ENCODE measurements around the gene HS2ST1.
"Not testable (repeated sequence)": the region's sequence is repeated elsewhere in the genome, so short reads cannot be mapped to it uniquely, and the experiment has no call there.

The HS2ST1 gene

DNA sequence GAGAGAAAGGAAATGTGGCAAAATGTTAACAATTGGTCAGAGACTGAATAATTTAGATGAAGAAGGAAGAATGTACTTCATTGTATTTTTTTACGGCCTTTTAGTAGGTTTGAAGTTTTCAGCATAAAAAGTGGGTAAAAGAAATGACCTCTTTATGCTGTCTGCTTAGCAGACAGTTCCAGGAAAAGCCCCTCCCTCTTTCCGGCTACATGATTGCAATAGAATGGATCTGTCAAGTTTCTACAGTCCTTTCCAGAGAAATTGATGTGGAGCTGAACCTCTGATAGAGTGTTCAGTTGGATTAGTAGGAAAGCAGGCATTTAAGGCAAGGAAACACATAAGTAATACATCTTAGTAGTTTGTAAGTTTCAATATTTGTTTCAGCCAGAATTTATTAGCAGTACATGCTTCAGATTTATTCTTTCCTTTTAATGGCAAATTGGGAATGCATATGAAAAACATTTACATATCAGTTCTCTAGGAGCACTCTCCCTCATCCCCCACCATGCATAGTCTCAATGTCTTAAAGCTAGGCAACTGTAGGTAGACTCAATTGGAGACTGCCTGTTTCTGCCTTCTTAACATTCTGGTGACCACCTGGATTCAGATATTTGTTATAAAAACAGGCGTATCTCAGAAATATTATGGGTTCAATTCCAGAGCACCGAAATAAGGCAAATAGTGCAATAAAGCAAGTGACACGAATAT, 36.4 kb downstream of the HS2ST1 start:
- Histone ChIP-seq H3K4me3 (ENCODE audit: low read length) (no peak overlapping the region), H3K9ac (ENCODE audit: low read depth, low read length) (no peak overlapping the region), H3K36me3 (ENCODE audit: insufficient read depth, low read length) (no peaks in the 10 kb centered on the region), H3K27ac (ENCODE audit: low read depth, low read length) (no peak overlapping the region), H3K4me1 (ENCODE audit: insufficient read depth, low read length) (peaks cover 11% of the 10 kb centered on the region), H3K9me3 (ENCODE audit: insufficient read depth, low read depth, low read length) (no peaks in the 10 kb centered on the region), H3K27me3 (ENCODE audit: insufficient read depth, low read length) (no peaks in the 10 kb centered on the region)
- WGBS, result 91% methylated on average over 5 of the region's 5 CpGs

DNA sequence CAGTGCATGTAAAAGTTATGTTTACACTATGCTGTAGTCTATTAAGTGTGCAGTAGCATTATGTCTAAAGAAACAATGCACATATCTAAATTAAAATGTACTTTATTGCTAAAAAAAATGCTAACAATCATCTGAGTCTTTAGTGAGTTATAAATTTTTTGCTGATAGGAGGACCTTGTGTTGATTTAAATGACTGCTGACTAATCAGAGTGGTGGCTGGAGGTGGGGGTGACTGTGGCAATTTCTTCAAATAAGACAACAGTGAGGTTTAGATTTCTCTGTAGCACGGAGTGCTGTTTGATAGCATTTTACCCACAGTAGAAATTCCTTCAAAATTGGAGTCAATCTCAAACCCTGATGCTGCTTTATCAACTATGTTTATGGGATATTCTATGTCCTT, 37.0 kb downstream of the HS2ST1 start:
- no peaks in the 10 kb centered on the region for H3K36me3 ChIP-seq (ENCODE audit: insufficient read depth, low read length)
- no peaks in the 10 kb centered on the region for H3K9me3 ChIP-seq (ENCODE audit: insufficient read depth, low read depth, low read length)
- 100% methylated on average over 1 of the region's 1 CpG for WGBS
- H3K27me3 ChIP-seq (ENCODE audit: insufficient read depth, low read length), result no peaks in the 10 kb centered on the region
- H3K4me1 ChIP-seq (ENCODE audit: insufficient read depth, low read length), result peaks cover 11% of the 10 kb centered on the region
- H3K27ac ChIP-seq (ENCODE audit: low read depth, low read length), result no peak overlapping the region
- H3K4me3 ChIP-seq (ENCODE audit: low read length), result no peak overlapping the region
- no peak overlapping the region for H3K9ac ChIP-seq (ENCODE audit: low read depth, low read length)

DNA sequence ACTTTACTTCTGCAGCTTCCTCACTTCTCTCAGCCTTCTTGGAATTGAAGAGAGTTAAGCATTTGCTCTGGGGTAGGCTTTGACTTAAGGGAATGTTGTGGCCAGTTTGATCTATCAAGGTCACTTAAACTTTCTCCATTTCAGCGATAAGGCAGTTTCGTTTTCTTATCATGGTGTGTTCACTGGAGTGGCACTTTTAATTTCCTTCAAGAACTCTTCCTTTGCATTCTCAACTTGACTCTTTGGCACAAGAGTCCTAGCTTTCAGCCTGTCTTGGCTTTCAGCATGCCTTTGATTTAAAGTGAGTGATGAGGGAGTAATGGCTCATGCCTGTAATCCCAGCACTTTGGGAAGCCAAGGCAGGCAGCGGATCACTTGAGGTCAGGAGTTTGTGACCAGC, 38.7 kb downstream of the HS2ST1 start:
- no peak overlapping the region for H3K4me3 ChIP-seq (ENCODE audit: low read length)
- H3K9me3 ChIP-seq (ENCODE audit: insufficient read depth, low read depth, low read length), result no peaks in the 10 kb centered on the region
- 97% methylated on average over 3 of the region's 3 CpGs for WGBS
- peaks cover 11% of the 10 kb centered on the region for H3K4me1 ChIP-seq (ENCODE audit: insufficient read depth, low read length)
- no peak overlapping the region for H3K27ac ChIP-seq (ENCODE audit: low read depth, low read length)
- no peaks in the 10 kb centered on the region for H3K36me3 ChIP-seq (ENCODE audit: insufficient read depth, low read length)
- no peaks in the 10 kb centered on the region for H3K27me3 ChIP-seq (ENCODE audit: insufficient read depth, low read length)
- H3K9ac ChIP-seq (ENCODE audit: low read depth, low read length), result no peak overlapping the region

DNA sequence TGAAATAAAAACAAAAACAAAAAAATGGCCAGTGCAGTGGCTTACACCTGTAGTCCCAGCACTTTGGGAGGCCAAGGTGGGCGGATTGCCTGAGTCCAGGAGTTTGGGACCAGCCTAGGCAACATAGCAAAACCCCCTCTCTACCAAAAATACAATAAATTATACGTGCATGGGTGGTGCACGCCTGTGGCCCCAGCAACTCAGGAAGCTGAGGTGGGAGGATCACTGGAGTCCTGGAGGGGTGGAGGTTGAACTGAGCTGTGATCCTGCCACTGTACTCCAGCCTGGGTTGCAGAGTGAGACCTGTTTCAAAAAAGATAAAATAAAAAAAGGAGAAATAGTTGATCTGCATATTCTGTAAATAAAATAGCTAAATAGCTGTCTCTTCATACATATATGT, 41.2 kb downstream of the HS2ST1 start:
- Histone ChIP-seq H3K4me3 (ENCODE audit: low read length) (no peak overlapping the region), H3K9me3 (ENCODE audit: insufficient read depth, low read depth, low read length) (no peaks in the 10 kb centered on the region), H3K27me3 (ENCODE audit: insufficient read depth, low read length) (no peaks in the 10 kb centered on the region), H3K9ac (ENCODE audit: low read depth, low read length) (no peak overlapping the region), H3K36me3 (ENCODE audit: insufficient read depth, low read length) (peaks cover 4% of the 10 kb centered on the region; the same call in 1 of the 2 replicates), H3K4me1 (ENCODE audit: insufficient read depth, low read length) (peaks cover 8% of the 10 kb centered on the region), H3K27ac (ENCODE audit: low read depth, low read length) (no peak overlapping the region)
- WGBS, result 94% methylated on average over 3 of the region's 3 CpGs

DNA sequence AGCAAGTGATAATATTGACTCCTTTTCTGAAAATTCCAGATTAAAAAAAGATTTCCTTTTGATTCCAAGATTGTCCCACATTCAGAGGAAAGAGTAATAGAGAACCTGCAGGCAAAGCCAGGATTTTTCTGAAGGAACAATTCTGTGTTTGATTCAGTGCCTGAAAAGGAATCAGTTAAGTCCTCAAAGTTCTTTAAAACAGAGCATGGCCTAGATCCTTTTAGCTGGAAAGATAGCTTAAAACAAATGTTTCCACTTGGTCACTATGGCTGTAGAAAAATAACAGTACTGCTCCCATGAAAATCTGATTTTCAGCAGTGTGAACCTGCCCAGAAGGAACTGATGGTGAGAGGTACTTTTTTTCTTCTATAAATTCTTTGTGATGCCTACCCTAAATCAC, 41.8 kb downstream of the HS2ST1 start:
- no peak overlapping the region for H3K9ac ChIP-seq (ENCODE audit: low read depth, low read length)
- no peaks in the 10 kb centered on the region for H3K9me3 ChIP-seq (ENCODE audit: insufficient read depth, low read depth, low read length)
- no peaks in the 10 kb centered on the region for H3K27me3 ChIP-seq (ENCODE audit: insufficient read depth, low read length)
- H3K36me3 ChIP-seq (ENCODE audit: insufficient read depth, low read length), result peaks cover 4% of the 10 kb centered on the region; the same call in 1 of the 2 replicates
- H3K27ac ChIP-seq (ENCODE audit: low read depth, low read length), result no peak overlapping the region
- peaks cover 3% of the 10 kb centered on the region for H3K4me1 ChIP-seq (ENCODE audit: insufficient read depth, low read length)
- no peak overlapping the region for H3K4me3 ChIP-seq (ENCODE audit: low read length)

DNA sequence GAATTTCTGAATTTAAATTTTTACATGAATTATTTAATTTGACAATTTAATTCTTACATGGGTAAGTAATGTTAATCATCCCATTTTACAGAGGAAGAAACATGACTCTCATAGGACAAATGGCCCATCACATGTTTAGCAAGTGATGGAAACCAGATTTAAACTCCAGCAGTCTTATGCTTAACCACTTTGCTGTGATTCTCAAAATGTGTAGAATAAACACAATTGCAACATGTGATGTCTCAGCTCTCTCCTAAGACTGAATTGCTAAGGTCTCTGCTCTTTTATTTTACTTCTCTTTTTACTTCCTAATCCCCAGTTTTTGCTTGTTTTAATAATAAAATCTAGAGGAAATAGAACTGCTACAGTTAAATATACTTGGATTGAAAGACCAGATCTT, 42.8 kb downstream of the HS2ST1 start:
- Histone ChIP-seq H3K27ac (ENCODE audit: low read depth, low read length) (no peak overlapping the region), H3K36me3 (ENCODE audit: insufficient read depth, low read length) (peaks cover 4% of the 10 kb centered on the region; the same call in 1 of the 2 replicates), H3K4me1 (ENCODE audit: insufficient read depth, low read length) (no peaks in the 10 kb centered on the region), H3K9ac (ENCODE audit: low read depth, low read length) (no peak overlapping the region), H3K9me3 (ENCODE audit: insufficient read depth, low read depth, low read length) (no peaks in the 10 kb centered on the region), H3K27me3 (ENCODE audit: insufficient read depth, low read length) (no peaks in the 10 kb centered on the region), H3K4me3 (ENCODE audit: low read length) (no peak overlapping the region)

DNA sequence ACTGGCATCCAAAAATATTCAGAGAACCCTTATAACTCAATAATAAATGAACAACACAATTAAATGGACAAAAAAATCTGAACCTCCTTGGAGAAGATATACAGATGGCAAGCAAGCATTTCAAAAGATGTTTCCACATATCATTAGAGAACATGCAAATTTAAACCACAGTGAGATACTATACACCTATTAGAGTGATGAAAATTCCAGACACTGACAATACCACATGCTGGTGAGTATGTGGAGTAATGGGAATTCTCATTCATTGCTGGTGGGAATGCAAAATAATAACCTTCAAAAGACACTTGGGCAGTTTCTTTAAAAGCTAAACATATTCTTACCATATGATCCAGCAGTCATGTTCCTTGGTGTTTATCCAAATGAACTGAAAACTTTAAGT, 46.1 kb downstream of the HS2ST1 start:
- Histone ChIP-seq H3K27ac (ENCODE audit: low read depth, low read length) (no peak overlapping the region), H3K9me3 (ENCODE audit: insufficient read depth, low read depth, low read length) (no peaks in the 10 kb centered on the region), H3K27me3 (ENCODE audit: insufficient read depth, low read length) (no peaks in the 10 kb centered on the region), H3K36me3 (ENCODE audit: insufficient read depth, low read length) (peaks cover 4% of the 10 kb centered on the region; the same call in 1 of the 2 replicates), H3K9ac (ENCODE audit: low read depth, low read length) (no peak overlapping the region), H3K4me3 (ENCODE audit: low read length) (no peak overlapping the region), H3K4me1 (ENCODE audit: insufficient read depth, low read length) (no peaks in the 10 kb centered on the region)

DNA sequence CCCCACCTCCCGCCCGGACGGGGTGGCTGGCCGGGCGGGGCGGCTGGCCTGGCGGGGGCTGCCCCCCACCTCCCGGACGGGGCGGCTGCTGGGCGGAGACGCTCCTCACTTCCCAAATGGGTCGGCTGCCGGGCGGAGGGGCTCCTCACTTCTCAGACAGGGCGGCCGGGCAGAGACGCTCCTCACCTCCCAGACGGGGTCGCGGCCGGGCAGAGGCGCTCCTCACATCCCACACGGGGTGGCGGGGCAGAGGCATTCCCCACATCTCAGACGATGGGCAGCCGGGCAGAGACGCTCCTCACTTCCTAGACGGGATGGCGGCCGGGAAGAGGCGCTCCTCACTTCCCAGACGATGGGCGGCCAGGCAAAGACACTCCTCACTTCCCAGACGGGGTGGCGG, 49.4 kb downstream of the HS2ST1 start:
- not testable (repeated sequence) for H3K27me3 ChIP-seq (ENCODE audit: insufficient read depth, low read length); H3K36me3 ChIP-seq (ENCODE audit: insufficient read depth, low read length); H3K4me1 ChIP-seq (ENCODE audit: insufficient read depth, low read length); H3K9me3 ChIP-seq (ENCODE audit: insufficient read depth, low read depth, low read length); H3K9ac ChIP-seq (ENCODE audit: low read depth, low read length); H3K27ac ChIP-seq (ENCODE audit: low read depth, low read length); H3K4me3 ChIP-seq (ENCODE audit: low read length)
- 95% methylated on average over 36 of the region's 36 CpGs for WGBS

DNA sequence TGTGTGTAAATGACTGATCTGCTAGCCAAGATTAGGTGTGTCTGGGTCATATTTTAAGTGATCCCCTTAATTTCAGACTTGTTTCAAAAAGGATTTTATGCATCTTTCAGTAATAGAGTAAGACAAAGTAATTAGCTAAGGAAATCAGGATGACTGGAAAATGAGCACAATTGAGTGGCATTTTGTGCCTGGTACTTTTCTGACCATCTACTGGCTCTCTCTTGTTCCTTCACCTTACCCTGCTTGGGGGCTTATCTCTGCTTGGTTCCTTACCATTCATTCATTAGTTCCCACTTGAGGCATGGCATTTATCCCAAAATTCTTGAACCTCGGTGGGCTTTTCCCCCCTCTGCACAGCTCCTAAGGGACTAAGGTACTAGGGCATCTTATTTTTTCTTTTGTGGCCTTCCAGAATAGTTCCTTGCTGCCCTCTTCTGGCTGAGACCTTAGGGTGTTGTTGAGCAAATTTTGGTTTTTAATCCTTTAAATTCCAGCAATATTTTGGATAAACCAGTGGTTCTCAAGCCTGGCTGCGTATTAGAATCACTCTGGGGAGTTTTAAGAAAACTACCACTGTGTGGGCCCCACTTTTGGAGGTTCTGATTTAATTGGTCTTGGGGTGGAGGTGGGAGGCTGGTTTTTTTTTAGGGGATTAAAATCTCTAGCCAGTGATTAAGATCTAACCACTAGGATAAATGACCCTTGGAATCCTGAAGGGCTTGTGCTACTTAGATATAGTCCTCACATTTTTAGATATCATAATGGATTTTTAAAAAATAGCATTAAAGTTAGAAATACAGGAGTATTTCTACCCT, 50.8 kb downstream of the HS2ST1 start:
- Histone ChIP-seq H3K9me3 (ENCODE audit: insufficient read depth, low read depth, low read length) (no peaks in the 10 kb centered on the region), H3K27me3 (ENCODE audit: insufficient read depth, low read length) (no peaks in the 10 kb centered on the region), H3K9ac (ENCODE audit: low read depth, low read length) (no peak overlapping the region), H3K4me1 (ENCODE audit: insufficient read depth, low read length) (no peaks in the 10 kb centered on the region), H3K27ac (ENCODE audit: low read depth, low read length) (no peak overlapping the region), H3K4me3 (ENCODE audit: low read length) (no peak overlapping the region), H3K36me3 (ENCODE audit: insufficient read depth, low read length) (no peaks in the 10 kb centered on the region)
- WGBS, result 66% methylated on average over 2 of the region's 2 CpGs

DNA sequence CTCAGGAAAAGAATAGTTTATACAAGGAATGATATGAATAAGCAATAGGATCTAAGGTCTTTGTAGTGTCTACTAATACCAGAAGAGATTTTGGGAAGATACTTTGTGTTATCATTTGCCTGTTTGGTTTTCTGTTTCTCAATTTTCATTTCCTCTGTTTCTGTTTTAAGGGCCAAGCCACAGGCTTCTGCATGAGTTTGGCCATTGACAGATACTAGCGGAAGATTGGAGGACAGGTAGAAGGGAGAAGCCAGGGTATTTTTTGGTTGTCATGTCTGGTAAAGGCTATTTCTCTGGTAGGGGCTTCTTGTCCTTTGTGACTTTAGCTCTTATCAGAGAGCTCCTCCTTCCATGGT, 51.4 kb downstream of the HS2ST1 start:
- Histone ChIP-seq H3K9ac (ENCODE audit: low read depth, low read length) (no peak overlapping the region), H3K4me1 (ENCODE audit: insufficient read depth, low read length) (no peaks in the 10 kb centered on the region), H3K36me3 (ENCODE audit: insufficient read depth, low read length) (no peaks in the 10 kb centered on the region), H3K9me3 (ENCODE audit: insufficient read depth, low read depth, low read length) (no peaks in the 10 kb centered on the region), H3K4me3 (ENCODE audit: low read length) (no peak overlapping the region), H3K27me3 (ENCODE audit: insufficient read depth, low read length) (no peaks in the 10 kb centered on the region), H3K27ac (ENCODE audit: low read depth, low read length) (no peak overlapping the region)
- 100% methylated on average over 1 of the region's 1 CpG for WGBS

DNA sequence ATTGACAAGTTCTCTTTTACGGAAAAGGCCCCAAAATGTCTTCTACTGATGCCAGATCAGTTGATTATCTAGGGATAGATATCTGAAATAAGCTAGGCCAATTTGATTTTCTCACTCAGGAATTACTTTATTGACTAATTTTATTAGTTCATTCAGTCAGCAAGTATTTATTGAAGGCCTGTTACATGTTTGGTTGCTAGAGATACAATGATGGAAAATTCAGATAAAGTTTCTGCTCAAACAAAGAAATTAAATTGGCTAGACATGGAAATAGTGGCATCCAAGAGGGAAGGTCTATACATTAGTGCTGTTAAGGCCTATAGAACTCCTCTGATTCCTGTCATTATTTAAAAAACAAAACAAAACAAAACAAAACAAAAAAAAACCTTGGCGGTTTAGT, 56.5 kb downstream of the HS2ST1 start:
- Histone ChIP-seq H3K27me3 (ENCODE audit: insufficient read depth, low read length) (no peaks in the 10 kb centered on the region), H3K9me3 (ENCODE audit: insufficient read depth, low read depth, low read length) (no peaks in the 10 kb centered on the region), H3K9ac (ENCODE audit: low read depth, low read length) (no peak overlapping the region), H3K4me3 (ENCODE audit: low read length) (no peak overlapping the region), H3K27ac (ENCODE audit: low read depth, low read length) (no peak overlapping the region), H3K36me3 (ENCODE audit: insufficient read depth, low read length) (no peaks in the 10 kb centered on the region), H3K4me1 (ENCODE audit: insufficient read depth, low read length) (peaks cover 14% of the 10 kb centered on the region)
- 95% methylated on average over 1 of the region's 2 CpGs for WGBS

Measured in HUES64 (cell line).